HG03469 (cell line): Measurements from ENCODE around the gene TNIP3.
"Not testable (repeated sequence)": the region's sequence is repeated elsewhere in the genome, so short reads cannot be mapped to it uniquely, and the experiment has no call there.

Source experiments
- ATAC-seq: cut with Tn5 transposase; IDR thresholded peaks from one replicate; pipeline ENCODE4 v1.9.1; 2021; ENCODE audit warnings: mild to moderate bottlenecking, moderate library complexity, moderate number of reproducible peaks; ENCODE audit not compliant: unreplicated experiment

Gene TNIP3, protein sequence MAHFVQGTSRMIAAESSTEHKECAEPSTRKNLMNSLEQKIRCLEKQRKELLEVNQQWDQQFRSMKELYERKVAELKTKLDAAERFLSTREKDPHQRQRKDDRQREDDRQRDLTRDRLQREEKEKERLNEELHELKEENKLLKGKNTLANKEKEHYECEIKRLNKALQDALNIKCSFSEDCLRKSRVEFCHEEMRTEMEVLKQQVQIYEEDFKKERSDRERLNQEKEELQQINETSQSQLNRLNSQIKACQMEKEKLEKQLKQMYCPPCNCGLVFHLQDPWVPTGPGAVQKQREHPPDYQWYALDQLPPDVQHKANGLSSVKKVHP

GRCh38 chr4:121164291-121164690 lies at the start of gene TNIP3:
TSS of gene TNIP3 (minus strand) at chr4:121164321. CDS start at chr4:121164125, 196 bp downstream.
- no peak for ATAC-seq

DNA sequence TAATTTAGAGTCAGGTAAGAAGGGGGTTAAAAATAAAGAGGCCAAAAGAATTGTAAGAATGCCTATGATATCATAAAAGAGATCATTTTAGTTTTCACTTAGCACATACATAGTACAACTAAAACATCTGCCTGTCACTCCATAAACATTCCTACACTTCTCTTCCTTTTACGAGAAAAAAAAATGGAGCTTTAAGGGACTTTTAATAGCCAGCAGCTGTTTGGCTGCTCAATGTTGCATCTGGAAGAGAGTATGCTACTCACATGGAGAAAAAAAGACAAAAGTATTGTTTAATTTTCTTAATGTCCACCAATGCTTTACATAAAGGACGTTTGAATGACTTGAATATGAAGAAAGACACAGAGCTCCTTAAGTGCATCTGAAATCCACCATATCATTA lies 48.7 kb upstream of the TNIP3 start:
- no peak for ATAC-seq

DNA sequence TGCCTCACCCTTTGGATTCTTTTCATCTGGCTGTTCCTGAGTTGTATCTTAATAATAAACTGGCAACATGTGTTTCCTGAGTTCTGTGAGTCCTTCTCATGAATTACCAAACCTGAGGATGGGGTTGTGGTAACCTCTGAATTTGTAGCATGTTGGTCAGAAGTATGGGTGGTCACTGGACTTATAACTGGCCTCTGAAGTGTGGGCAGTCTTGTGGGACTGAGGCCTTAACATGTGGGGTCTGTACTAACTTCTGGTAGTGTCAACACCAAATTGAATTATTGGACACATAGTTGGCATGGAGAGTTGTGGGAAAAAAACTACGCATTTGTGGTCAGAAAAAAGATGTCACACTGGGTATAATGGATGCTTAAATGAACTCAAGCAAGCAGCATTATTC lies 45.0 kb upstream of the TNIP3 start:
- ATAC-seq = no peak

GRCh38 chr4:121208244-121209007 lies 44.3 kb upstream of the TNIP3 start:
- ATAC-seq = no peak

GRCh38 chr4:121205777-121206176 lies 41.7 kb upstream of the TNIP3 start:
- ATAC-seq = not testable (repeated sequence)

- ATAC-seq = peak; percentile 84
Observed at GRCh38 chr4:121200795-121201472, 36.8 kb upstream of the TNIP3 start.

- ATAC-seq = peak; percentile 79
Observed at GRCh38 chr4:121199742-121200561, 35.8 kb upstream of the TNIP3 start.

- ATAC-seq = no peak
Observed at GRCh38 chr4:121198251-121198650, 34.1 kb upstream of the TNIP3 start.

- no peak for ATAC-seq
Observed at GRCh38 chr4:121195649-121196048, 31.5 kb upstream of the TNIP3 start.

- ATAC-seq = no peak
Observed at GRCh38 chr4:121192480-121192879, 28.4 kb upstream of the TNIP3 start.

DNA sequence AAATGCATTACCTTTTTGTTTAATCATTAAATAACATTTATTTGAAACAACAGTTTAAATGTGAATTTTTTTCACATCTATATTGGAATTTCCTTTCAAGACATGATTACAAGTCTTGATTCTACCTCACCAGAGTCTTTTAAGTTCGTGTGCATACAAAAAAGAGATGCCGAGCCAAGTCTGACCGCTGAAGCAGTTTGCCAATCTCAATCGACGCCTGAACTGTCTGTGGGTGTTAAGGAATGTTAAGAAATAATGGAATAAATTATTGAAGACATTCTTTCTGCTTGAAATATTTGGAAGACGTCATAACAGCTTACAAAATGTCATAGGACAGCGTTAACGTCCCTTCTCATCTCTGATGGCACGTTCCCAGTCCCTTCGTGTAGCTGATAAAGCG lies 27.9 kb upstream of the TNIP3 start:
- ATAC-seq = no peak

GRCh38 chr4:121191361-121191760 lies 27.2 kb upstream of the TNIP3 start:
- no peak for ATAC-seq

GRCh38 chr4:121190389-121190788 lies 26.3 kb upstream of the TNIP3 start:
- ATAC-seq = no peak

- peak; percentile 95 for ATAC-seq
Observed at GRCh38 chr4:121189326-121190215, 25.4 kb upstream of the TNIP3 start.

- ATAC-seq = no peak
Observed at GRCh38 chr4:121187206-121187605, 23.1 kb upstream of the TNIP3 start.

DNA sequence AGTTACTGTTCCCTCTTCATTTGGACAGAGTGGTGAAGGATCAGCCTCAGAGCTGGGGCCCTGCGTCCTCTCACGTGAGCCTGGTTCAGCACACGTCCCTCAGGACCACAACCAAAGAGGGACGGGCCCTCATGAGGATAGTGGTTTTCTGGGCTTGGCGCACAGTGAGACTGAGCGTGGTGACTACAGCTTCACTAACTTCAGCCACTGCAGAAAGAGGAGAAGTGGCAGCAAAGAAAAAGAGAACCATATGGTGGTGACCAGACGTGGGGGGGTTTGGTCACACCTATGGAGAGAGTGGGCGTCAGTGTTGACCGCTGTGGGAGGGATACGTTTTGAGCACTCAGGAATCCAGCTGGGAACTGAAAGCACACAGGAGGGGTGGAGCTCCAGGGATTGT lies 21.8 kb upstream of the TNIP3 start:
- ATAC-seq = peak; percentile 35

- no peak for ATAC-seq
Observed at GRCh38 chr4:121183989-121184388, 19.9 kb upstream of the TNIP3 start.

DNA sequence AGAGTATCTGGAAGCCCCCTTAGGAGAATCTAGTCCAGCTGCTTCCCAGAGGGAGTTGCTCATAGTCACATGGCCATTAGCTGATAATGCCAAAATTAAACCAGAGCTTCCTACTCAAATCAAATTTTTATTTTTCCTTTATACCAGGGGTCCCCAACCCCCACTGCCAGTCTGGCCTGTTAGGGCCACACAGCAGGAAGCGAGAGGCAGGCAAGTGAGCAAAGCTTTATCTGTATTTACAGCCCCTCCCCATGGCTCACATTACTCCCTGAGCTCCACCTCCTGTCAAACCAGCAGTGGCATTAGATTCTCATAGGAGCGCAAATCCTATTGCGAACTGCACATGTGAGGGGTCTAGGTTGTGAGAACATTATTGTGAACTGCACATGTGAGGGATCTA lies 19.2 kb upstream of the TNIP3 start:
- no peak for ATAC-seq

DNA sequence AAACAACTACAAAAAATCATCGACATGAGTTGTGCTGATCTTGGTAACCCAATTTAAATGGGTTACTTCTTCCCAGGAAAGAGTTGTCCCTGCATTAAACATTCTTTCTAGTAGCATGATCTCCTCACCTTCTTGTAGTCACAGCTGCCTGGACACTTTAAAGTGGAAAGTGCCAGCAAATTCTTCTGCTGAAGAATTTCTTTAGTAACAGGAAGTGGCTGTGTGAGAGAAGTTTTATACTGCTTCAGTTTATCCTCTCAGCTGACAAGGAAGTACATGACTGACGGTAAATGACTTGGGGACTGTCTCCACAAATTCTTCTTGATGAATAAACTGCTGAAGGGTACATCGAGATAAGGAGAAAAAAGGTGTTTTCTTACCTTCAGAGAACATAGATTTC lies 18.2 kb upstream of the TNIP3 start:
- no peak for ATAC-seq

GRCh38 chr4:121181493-121181892 lies 17.4 kb upstream of the TNIP3 start:
- ATAC-seq = no peak
